H1 (cell line): ENCODE measurements around the gene MRPL33. TPM values are rescaled to one million over a fixed set of nuclear protein-coding genes. Genes with fewer than 3 reads are reported as not detected.

Source experiments
- EGR1 ChIP-seq: IDR thresholded peaks from 2 replicates; pipeline ENCODE4 v1.6.1; 2011; ENCODE audit warnings: low read depth, low read length, borderline replicate concordance
- MAFK ChIP-seq: IDR thresholded peaks from 2 replicates; pipeline ENCODE4 v1.6.1; 2012; ENCODE audit warnings: low read depth, mild to moderate bottlenecking, improper control_type of control experiment, low read length
- SRF ChIP-seq: IDR thresholded peaks from 2 replicates; pipeline ENCODE4 v1.6.1; 2011; ENCODE audit warnings: mild to moderate bottlenecking, low read depth, low read length, moderate library complexity
- polyA plus RNA-seq, 7 experiments: library from polyadenylated mRNA; depleted of rRNA in 3 of 7; stranded (reverse) in 5 of 7; unstranded in 2 of 7; fragments of >200 nt in 5 of 7; fragments of 200-250 nt in 2 of 7; gene quantifications; 1 replicate in 5 of 7; 2 replicates in 1 of 7; 4 replicates in 1 of 7; pipeline versions ENCODE4 v1.2.1 to v1.2.3, GENCODE V29; 2011 to 2013; ENCODE audit warnings: missing spikeins in 2 of 7, mixed read lengths in 2 of 7
- total RNA-seq: library from RNA; stranded (reverse); fragmentation: NEBNext Ultra II Directional; extraction: Animal tissue kit (Norgen Biotek cat#: 25700); gene quantifications from 2 replicates; pipeline ENCODE4 v1.2.1, GENCODE V29; 2021

MRPL33 gene
- total and polyA plus RNA-seq, 2 of the 8 experiments (the other 6 are each of a cell fraction or from before 2014, with no cell fraction given): 24.3 to 62.9 TPM

- TF ChIP-seq SRF (no peak), MAFK (no peak), EGR1 (no peak)
- TF ChIP-seq, all 59 proteins: peak for 0
Measured at GRCh38 chr2:27729198-27729597, 42.3 kb upstream of the MRPL33 start (continued).
